ENCODE data around the gene FTCD.
"Not testable (repeated sequence)": the region's sequence is repeated elsewhere in the genome, so short reads cannot be mapped to it uniquely, and the experiment has no call there.

FTCD gene

GRCh38 chr21:46151261-46151988 is 4.0 kb downstream of the FTCD start:
- no peak for DNase-seq

DNA sequence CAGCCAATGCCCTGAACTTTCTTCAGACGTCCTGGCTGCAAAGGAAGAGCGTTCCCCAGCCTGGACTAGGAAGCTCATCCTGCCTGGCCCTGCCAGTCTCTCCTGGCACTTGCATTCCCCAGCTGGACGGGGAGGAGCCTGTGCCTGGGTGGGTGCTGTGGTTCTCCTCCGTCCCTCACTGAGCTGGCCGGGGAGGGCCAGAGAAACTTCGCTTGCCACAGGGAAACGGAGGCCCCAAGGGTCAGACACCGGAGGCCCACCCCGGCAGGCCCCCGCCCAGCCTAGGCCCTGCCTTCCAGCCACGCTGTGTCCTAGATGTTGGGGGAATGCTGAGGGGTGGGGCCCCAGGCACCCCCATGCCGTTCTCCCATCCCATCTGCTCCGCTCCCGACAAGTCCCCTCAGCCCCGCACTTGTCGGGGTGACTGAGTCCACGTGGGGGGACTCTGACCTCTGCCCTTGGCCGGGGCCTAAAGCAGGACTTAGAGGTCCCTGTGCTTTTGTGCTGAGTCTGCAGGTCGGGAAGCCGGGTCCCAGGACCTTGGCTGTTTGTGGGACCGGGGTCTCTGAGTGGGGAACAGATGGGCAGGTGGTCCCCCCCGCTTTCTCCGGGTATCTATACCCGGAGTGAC is 4.8 kb downstream of the FTCD start:
- no peak for DNase-seq

GRCh38 chr21:46150073-46150472 is 5.3 kb downstream of the FTCD start:
- no peak for DNase-seq

GRCh38 chr21:46149205-46149901 is 6.0 kb downstream of the FTCD start:
- no peak for DNase-seq

GRCh38 chr21:46148106-46148505 is 7.3 kb downstream of the FTCD start:
- DNase-seq, result no peak

DNA sequence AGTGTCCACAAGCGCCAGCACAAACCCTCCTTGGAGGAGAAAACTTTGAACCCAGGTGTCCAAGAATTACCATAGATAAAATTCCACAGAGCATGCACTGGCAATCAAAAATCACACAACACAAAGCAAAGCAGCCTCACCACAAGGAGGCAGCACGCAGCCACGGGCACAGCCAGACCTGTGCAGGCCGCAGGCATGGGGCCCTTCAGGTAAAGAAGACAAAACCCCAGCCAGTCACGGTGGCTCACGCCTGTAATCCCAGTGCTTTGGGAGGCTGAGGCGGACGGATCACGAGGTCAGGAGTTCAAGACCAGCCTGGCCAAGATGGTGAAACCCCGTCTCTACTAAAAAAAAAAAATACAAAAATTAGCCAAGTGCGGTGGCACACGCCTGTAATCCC is 8.0 kb downstream of the FTCD start:
- peak; percentile 38 to 45 for DNase-seq

- no peak for DNase-seq
These were observed 8.5 kb downstream of the FTCD start for GRCh38 chr21:46146856-46147255.

GRCh38 chr21:46145840-46146691 is 9.3 kb downstream of the FTCD start:
- no peak for DNase-seq

DNA sequence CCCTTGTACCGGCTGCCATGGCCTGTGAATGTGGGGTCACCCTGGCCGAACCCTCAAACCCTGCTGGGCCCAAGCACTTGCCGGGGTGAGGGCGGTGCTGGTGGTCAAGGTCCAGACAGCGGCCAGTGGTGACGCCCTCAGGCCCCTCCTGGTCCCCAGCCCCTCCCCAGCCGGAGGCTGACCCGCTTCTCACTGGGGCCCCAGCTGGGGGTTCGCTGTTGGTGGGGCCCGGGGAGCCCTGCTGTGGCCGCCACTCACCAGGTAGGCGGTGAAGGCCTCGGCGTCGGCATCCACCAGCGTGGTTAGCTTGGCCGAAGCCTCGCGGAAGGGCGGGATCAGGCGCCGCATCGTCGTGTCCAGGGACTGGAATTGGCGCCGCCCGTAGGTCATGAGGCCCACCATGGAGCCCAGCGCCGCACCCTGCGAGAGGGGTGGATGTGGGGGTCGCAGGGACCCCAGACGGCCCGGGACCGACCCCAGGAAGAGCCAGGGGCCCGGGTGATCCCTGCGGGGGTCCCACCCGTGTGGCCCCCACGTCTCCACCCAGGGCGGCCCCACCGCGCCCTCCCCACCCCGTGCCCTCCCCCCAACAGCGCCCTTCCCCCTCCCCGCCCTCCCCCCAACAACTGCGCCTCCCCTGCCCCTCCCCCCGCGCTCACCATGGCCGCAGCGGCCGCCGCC is 10.1 kb downstream of the FTCD start:
- no peak for DNase-seq

- DNase-seq, result no peak
These were observed 10.8 kb downstream of the FTCD start for GRCh38 chr21:46144464-46145070.

DNA sequence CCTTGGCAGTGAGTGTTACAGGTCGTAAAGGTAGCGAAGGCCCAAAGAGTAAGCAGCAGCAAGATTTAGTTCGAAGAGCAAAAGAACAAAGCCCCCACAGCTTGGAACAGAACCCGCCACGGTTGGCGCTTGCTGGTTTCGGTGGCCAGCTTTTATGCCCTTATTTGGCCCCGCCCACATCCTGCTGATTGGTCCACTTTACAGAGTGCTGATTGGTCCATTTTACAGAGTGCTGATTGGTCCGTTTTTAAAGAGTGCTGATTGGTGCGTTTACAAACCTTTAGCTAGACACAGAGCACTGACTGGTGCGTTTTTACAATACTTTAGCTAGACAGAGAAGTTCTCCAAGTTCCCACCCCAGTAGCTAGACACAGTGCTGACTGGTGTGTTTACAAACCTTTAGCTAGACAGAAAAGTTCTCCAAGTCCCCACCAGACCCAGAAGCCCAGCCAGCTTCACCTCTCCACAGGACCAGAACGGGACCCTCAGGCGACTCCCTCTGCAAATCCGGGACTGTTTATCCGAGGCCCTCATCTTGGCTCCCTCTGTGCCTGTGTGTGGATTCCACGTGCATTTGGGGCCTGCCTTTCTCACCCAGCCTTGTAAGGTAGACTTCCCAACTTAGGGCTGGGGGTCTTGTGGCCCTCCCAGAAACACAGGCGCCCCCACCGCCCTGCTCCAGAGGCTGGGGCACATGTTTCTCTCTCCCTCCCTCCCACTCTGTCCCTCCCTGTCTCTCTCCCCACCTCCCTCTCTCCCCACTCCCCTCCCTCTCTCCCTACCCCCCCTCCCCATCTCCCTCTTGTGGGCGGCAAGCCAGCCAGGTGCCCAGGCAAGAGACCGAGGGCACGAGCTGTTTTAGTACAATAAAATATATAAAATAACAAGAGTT is 12.6 kb downstream of the FTCD start:
- DNase-seq, result no peak

GRCh38 chr21:46141767-46142581 is 13.4 kb downstream of the FTCD start:
- DNase-seq, result no peak

DNA sequence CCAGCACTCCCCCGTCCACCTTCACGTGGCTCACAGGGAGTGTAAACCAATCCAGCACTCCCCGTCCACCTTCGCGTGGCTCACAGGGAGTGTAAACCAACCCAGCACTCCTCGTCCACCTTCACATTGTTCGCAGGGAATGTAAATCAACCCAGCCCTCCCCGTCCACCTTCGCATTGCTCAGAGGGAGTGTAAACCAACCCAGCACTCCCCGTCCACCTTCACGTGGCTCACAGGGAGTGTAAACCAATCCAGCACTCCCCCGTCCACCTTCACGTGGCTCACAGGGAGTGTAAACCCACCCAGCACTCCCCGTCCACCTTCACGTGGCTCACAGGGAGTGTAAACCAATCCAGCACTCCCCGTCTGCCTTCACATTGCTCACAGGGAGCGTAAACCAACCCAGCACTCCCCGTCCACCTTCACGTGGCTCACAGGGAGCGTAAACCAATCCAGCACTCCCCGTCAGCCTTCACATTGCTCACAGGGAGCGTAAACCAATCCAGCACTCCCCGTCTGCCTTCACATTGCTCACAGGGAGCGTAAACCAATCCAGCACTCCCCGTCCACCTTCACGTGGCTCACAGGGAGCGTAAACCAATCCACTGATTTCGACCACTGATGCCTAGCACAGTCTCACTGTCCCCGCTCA is 14.9 kb downstream of the FTCD start:
- DNase-seq, result not testable (repeated sequence)

DNA sequence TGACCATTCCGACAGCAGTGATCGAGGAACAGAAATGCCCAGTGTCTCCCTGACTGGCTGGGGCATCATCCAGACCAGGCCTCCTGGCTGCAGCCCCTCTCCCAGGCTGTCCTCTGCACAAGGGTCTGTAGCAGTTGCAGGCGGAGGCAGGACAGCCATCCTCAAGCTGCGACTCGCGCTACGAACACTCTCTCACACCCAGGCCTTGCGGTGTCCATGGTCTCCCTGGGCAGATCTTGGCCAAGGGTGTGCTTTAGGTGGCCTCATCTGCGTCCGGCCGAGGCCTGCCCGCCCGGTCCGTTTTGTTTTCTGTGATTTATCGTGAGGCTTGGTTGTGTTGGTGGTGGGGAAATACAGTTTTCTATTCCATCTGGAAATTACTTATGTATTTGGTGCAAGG is 15.7 kb downstream of the FTCD start:
- DNase-seq, result no peak

- DNase-seq, result no peak
These were observed 16.9 kb downstream of the FTCD start for GRCh38 chr21:46138383-46138970.

- DNase-seq, result no peak
These were observed 17.5 kb downstream of the FTCD start for GRCh38 chr21:46137908-46138307.

GRCh38 chr21:46136739-46137349 is 18.5 kb downstream of the FTCD start:
- DNase-seq, result no peak

DNA sequence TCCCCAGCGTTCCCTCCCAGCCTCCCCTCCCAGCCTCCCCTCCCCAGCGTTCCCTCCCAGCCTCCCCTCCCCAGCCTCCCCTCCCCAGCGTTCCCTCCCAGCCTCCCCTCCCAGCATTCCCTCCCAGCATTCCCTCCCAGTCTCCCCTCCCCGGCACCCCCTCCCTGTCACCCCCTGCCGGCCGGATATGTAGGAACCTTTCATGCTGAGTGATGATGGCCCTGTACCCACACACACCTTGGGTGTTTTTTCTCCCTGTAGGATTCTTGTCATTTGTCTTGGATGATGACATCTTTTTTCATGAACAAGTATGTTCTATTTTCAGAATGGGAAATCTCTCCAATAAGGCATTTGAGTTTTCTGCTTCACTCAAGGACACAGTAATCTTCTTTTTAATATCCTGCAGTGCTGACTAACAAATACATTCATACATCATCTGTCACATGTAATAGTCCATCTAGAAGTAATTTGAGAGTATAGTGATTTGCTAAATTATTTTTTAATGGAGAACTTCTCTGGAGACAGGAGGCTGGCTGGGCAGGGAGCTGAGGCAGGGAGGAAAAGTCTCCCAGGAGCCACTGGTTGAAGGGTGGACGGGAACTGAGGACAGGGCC is 19.5 kb downstream of the FTCD start:
- DNase-seq, result no peak
